HG03025 (cell line): ENCODE results near the gene DIMT1.

Source experiments
- ATAC-seq: cut with Tn5 transposase; IDR thresholded peaks from one replicate; pipeline ENCODE4 v1.9.1; 2021; ENCODE audit warnings: mild to moderate bottlenecking, moderate library complexity; ENCODE audit not compliant: unreplicated experiment, low FRiP score

DIMT1 gene

DNA sequence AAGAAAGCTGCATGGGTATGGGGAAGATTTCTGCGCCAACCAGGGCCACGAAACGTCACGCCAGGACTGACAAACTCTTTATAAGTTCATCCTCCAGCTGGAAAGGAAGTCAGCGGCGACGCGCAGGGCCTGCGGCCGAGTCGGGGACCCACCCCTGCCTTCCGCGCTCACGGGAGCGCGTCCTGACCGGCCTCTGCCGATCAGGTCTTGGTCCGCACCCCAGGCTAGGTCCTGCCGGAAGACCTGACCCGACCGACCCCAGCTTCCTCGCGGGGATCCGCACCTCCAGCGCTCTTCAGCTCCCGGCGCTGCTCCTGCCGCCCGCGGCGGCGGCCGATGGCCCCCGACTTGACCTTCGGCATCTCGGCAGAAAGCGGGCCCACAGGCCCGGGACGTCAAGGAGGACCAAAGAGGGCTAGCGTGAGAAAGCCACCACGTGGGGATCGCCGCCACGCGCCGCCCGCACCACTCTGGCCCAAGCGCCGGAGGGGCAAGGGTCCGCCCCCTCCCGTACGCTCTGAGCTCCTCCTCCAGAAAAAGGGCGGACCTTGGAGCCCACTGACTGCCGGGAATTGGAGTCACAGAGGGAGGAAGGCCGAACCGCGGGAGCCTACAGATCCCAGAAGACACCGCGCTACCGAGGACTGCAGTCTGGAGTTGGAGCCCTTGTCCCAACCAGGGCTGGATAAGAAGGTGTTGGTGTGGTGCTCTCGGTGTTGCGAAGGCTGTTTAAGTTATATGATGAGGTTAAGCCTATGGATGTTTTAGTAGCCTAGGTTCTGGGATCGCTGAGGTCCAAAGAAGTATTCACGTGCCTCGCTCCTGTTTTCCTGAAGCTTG is at the start of gene DIMT1:
Gene DIMT1, minus strand, starts transcription at position 495 of the 840 bp plus-strand sequence. Its CDS starts 133 bp downstream, at position 362.
- peak; percentile 98 for ATAC-seq

DNA sequence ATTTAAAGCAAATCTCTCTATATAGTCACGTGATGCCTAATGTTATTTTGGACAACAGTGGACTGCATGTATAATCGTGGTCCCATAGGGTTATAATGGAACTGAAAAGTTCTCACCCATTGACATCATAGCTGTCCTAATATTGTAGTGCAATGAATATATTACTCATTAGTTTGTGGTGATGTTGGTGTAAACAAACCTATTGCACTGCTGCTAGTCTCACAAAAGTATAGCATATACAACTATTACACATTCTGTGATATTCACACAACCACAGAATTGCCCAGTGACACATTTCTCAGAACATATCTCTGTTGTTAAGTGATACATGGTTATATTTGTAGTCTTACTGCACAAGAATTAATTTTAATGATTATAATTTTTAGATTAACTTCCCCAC is 46.6 kb upstream of the DIMT1 start:
- ATAC-seq: no peak

DNA sequence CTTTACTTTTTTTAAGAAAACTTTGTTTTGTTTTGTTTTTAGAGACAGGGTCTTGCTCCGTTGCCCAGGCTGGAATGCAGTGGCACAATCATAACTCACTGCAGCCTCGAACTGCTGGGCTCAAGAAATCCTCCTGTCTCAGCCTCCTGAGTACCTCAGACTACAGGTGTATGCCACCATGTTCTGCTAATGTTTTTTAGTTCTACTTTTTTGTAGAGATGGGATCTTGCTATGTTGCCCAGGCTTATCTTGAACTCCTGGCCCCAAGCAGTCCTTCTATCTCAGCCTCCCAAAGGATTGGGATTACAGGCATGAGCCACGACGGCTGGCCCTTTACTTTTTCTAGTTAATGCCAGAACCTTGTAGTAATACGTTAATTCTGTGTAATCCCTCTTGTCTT is 44.8 kb upstream of the DIMT1 start:
- ATAC-seq: no peak

DNA sequence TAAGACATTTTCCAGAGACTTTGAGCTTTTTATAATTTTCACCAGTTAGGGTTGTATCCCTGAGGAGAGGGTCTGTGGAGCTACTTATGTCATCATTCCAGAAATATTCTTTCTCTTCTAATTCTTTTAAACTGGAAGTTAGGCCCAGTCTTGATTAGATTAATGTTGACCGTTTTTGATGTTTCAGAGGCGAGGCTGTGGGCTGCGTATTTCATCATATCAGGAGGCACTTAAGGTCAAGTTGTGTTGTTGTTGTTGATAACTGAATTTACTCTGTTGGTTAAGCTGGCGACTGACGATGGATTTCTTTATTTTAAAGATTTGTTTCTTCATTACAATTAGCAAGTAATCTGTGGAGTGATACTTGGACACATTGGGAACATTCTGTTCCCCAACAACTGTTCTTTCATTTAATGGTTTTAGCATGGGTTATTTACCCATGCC is 28.9 kb upstream of the DIMT1 start:
- ATAC-seq: no peak

DNA sequence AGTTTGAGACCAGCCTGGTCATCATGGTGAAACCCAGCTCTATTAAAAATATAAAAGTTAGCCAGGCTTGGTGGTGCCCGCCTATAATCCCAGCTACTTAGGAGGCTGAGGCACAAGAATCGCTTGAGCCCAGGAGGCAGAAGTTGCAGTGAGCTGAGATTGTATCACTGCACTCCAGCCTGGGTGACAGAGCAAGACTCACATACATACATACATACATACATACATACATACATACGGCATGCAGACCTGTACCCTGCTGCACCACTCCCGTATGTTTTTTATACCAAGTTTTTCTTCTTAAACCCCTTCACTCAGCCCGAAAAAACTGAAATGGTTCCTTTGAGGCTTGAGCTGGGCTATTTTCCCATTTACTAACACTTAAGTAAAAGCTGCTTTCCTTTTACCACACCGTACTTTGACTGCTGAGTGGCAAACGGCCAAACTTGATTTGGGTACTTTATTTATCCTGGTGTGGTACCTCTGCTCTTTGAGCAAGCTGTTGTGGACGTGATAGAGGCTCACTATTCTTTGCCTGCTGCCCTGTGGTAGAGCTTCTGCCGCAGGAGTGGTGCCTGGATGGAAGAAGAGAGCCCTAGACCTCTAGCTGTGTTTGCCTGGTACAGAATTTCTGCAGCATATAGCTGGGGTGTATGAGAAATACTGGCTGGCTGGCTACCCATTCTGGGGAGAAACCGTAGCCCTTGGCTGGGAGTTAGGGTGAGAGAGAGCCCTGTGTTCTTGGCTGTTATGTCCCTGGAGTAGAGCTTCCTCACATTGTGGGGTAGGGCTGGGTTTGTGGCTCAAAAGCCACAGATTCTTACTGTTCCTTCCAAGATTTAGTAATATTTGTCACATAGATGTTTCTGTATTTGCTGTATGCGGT is 28.3 kb upstream of the DIMT1 start:
- ATAC-seq: no peak

DNA sequence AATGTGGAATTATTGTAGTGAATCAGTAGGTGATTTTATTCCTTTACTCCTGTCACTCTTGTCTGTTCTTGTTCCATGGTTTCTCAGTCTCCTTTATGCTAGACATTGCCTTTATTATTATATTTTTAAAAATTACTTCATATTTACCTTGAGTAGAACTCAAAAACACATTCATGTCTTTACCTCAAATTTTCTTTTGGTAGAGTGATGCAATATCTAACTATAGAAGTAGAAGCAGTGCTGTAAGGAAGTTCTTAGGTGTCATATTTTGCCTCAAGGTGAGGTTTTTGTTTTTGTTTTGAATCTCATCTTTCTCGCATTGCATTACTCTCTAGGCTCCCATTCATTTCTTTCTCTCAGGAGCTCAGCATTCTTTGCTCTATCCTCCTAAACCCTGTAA is 21.1 kb upstream of the DIMT1 start:
- ATAC-seq: no peak

DNA sequence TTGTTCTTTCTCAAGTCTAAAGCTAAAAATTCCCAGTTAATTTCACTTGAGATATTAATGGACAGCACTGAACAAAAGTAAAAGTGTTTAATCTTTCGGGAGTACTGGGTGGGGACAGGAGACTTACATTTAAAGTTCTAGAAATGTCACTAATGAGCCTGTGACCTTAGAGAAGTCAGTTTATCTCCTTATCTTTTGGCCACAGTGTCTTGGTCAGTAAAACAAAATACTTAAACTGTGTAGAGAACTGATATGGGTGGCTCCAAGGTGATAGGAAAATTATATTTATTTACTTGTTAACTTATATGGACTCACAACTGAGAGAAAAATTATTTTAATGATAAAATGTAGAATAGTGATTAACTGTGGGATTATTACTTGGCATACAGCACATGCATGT is 17.7 kb upstream of the DIMT1 start:
- ATAC-seq: no peak

DNA sequence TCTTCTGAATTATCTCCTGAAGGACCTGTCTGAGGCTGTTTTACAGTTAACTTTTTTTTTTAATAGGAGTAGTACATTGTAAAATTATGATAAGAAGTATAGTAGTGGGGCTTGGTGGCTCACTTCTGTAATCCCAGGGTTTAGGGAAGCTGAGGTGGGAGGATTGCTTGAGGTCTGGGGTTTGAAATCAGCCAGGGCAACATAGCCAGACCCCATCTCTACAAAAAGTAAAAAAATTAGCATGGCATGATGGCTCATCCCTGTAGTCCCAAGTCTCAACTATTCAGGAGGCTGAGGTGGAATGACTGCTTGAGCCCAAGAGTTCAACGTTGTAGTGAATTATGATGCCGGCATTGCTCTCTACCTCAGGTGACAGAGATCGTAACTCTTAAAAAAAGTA is 15.9 kb upstream of the DIMT1 start:
- no peak for ATAC-seq

DNA sequence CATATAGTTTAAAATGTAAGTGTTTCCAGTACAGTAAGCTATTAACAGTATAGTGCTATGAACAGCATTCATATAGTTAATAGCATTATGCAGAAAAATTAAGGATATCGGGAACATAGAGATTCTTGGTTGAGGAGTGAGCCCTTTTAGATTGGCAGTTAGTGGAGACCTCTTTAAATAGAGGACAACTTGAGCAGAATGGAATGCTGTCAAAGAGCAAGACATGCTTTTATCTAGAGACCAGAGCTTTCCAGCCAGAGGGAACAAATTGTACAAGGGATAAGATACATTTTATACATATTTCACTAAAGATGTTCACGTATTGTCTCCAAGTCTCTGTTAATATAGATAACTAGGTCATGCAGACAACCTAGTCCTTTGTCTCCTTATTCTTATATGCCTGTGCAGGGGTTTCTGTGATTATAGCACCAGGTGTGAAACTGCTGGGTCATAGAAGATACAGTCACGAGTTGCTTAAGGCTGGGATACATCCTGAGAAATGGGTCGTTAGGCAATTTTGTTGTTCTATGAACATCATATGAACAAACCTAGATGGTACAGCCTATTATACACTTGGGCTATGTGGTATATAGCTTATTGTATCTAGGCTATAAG is 14.9 kb upstream of the DIMT1 start:
- ATAC-seq: no peak

DNA sequence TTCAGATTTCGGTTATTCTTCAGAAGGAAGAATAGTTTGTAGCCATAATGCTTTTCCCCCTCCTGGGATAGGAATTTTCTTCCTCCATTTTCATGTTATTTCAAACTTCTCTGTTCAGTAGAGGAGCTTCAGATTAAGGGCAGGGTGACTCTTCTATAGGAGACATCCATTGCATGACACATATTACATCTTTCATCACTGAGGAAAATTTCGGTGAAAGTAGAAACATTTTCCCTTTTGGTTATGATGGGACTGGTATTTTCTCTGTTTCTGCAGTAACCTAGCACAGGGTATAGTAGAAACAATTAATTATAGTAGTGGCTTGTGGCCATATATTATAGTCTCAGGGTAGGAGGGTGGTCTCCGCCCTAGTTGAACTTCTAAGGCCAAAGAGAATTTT is 10.0 kb upstream of the DIMT1 start:
- no peak for ATAC-seq

DNA sequence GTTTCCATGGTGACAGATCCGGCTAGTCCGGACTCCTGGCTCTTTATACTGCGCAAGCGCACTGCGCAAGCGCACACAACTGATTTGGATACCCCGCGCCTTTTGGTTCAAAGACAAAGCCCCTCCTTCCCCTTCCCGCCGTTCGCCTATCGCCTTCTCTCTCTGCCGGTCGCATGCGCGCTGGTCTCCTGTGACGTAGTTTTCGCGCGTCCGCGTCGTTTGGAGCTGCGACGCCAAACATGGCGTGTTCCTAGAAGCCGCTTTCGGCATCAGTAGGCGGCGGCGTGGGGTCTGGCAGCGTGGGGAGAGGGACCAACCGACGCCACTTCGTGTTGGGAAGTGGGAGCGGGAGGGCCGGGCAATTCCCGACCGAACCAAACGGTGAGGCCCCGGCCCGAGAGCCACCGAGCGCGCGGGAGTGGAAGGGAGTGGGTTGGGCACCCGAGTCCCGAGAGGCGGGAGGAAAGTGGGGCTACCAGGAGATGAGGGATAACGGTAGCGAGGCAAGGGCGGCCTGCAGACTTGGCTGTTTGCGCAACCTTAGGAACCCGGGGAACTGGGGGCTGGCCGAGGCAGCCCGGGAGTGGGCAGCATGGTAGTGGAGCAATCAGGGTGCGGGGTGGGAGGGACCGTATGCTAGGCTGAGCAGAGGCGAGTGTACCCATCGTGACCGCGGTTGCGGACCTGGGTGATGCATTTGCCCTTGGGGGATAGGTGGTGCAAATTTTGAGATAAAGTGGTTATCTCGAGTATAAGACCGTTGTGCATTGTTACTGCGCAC is 9.0 kb upstream of the DIMT1 start, which contains the start of gene IPO11:
Gene IPO11, plus strand, starts transcription at position 215 of the 781 bp plus-strand sequence. CDS start 24,517 bp downstream, outside the sequence.
- peak; percentile 96 for ATAC-seq

DNA sequence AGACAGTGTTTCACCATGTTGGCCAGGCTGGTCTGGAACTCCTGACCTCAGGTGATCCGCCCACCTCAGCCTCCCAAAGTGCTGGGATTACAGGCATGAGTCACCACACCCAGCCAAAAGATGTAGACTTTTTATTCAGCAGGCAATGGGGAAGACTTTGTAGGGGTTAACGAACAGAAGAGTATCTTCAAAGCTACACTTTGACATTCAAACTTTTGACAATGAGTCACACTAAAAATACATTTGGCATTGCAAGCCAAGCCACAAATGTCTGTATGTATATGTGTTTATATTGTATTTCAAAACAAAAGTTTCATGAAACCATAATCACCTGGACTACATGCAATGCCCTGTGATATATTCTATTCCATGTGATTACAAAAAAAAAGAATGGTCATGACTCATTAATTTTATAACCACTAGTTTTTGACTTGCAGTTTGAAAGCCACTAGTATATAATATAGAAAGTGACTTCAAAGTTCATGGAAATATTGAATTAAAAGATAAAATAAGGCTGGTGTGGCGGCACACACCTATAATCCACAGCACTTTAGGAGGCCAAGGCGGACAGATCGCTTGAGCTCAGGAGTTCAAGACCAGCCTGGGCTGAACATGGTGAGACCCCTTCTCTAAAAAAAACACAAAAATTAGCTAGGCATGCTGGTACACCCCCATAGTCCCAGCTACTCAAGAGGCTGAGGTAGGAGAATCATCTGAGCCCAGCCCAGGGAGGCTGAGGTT is 8.3 kb downstream of the DIMT1 start:
- ATAC-seq: no peak

DNA sequence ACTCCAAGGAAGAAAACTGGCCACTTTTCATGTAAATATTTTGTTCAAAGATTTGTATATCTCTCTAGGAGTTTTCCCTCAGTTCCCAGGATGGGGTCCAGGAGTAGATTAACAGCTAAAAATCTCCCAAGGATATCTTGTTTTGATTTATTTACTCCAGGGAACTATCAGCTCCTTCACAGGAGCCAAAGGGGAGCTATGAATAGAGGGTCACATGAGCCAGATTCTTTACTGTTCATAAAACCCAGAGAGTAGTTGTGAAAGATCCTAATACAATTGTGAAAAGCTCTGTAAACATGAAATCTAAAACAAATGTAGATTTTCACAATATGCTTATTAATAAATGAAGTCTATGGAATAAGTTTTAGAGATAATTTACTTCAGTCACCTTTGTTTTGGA is 16.9 kb downstream of the DIMT1 start:
- ATAC-seq: no peak

DNA sequence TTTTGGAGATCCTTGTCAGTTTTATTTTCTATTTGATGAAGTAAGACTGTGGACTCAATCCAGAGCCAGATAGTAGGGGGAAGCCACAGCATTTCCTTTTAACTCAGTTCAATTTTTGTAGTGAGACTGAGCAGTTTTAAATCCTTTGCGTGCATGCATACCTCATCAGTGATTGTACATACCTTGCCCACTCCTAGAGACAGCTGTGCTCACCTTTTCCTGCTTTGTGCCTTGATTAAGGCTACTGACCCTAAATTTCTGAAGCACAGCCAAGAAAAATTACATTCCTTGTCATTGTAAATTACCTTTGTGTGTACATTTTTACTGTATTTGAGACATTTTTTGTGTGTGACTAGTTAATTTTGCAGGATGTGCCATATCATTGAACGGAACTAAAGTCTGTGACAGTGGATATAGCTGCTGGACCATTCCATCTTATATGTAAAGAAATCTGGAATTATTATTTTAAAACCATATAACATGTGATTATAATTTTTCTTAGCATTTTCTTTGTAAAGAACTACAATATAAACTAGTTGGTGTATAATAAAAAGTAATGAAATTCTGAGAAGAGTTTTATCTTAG is 17.8 kb downstream of the DIMT1 start:
- ATAC-seq: no peak

DNA sequence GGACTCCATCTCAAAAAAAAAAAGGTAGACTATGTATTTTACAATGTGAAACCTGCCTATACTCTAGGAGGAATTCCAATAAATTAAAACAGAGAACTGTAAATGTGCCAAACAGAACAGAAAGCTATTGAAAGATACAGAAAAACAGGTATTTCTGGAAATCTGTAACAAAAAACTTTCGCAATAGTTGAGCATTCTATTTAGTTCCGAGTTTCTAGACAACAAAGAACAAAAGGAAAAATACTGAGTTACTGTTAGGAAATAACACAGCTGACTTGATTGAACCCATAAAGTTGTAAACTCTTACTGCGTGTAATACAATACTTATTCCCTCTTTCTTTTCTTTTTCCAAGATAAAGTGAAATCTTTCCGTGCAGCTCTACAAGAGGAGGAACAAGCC is 18.6 kb downstream of the DIMT1 start:
- no peak for ATAC-seq

DNA sequence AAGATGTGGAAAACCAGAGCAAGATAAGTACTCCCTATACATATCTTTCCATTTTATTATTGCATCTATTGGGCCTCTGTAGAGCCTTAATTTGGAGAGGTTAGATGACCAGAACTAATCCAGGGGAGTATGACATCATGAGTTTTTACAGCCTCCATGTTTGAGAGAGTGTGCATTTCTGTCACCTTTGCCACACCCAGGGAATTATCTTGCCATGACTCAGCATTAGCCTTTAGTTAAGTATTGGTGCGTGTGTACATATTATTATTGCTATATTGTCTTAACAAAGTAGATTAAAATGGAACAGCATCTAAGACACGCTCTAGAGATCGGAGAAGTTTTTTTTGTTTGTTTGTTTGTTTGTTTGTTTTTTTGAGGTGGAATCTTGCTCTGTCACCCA is 27.6 kb downstream of the DIMT1 start:
- ATAC-seq: no peak

DNA sequence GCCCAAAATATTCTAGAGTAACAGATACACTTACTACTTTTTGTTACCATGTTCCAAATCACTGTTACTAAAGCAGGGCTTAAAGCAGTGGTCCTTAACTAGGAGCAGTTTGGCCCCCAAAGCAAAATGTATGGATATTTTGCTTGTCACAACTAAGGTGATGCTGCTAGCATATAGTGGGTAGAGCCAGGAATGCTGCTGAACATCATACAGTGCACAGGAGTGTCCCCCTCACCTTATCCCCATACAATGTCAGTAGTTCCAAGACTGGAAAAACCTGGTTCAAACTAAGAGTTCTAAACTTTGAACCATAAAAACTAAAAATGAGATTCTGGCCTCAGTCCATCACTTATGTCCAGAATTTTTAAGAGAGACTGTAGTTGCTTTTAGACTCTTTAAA is 28.1 kb downstream of the DIMT1 start:
- ATAC-seq: no peak

DNA sequence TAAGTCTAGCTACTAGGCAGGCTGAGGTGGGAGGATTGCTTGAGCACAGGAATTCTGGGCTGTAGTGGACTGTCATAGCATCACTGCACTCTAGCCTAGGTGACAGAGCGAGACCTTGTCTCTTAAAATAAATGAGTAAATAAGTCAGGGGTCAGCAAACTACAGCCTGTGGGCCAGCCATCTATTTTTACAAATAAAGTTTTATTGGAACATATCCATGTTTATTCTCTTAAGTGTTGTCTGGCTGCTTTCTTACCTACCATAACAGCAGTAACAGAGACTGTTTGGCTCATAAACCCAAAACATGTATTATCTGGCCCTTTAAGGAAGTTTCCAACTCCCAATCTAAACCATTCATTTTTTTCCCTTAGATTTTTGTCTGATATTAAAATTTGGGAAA is 29.6 kb downstream of the DIMT1 start:
- no peak for ATAC-seq

DNA sequence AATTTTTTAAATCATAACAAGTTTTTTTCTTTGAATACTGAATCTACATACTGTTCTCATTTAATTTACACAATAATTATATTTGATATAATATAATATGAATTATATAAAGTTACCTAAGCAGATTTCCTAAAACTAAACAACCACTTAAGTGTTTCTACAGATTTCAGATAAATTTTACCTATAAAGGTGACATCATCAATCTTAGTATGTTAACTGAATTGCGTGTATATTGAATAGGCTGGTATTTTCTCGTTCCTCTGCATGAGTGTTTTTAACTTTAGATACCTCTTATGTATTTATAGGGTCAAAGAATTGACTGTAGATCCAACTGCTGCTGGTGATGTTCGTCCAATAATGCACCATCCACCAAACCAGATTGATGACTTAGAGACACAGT is 30.3 kb downstream of the DIMT1 start:
- no peak for ATAC-seq
